PFSK-1 (cell line): ENCODE data around the gene AUNIP.

Source experiments
- FOXP2 ChIP-seq: optimal IDR thresholded peaks from 2 replicates; pipeline ENCODE3; 2011; ENCODE audit warnings: borderline replicate concordance, control low read depth, inconsistent platforms; ENCODE audit not compliant: insufficient read depth; ENCODE audit errors: extremely low read length, extremely low read depth
- POLR2AphosphoS5 ChIP-seq: IDR thresholded peaks from 2 replicates; pipeline ENCODE4 v1.6.1; 2012; ENCODE audit warnings: low read depth, mild to moderate bottlenecking, control low read depth, low read length, moderate library complexity
- REST ChIP-seq, 2 experiments: IDR thresholded peaks; 2 replicates each; pipeline versions ENCODE4 v1.6.1 to v1.8.0; 2011 to 2012; ENCODE audit warnings: low read depth in 2 of 2, low read length in 2 of 2, control low read depth in 1 of 2, inconsistent platforms in 1 of 2, mild to moderate bottlenecking in 1 of 2, moderate library complexity in 1 of 2; ENCODE audit not compliant: insufficient read depth in 1 of 2
- SIN3A ChIP-seq: IDR thresholded peaks from 2 replicates; pipeline ENCODE4 v1.6.1; 2012; ENCODE audit warnings: mild to moderate bottlenecking, low read length, moderate library complexity, borderline replicate concordance; ENCODE audit not compliant: insufficient read depth
- TAF1 ChIP-seq: IDR thresholded peaks from 2 replicates; pipeline ENCODE4 v1.6.1; 2012; ENCODE audit warnings: low read length, control low read depth, borderline replicate concordance; ENCODE audit not compliant: insufficient read depth

Gene AUNIP

GRCh38 chr1:25805863-25806225, 53.4 kb downstream of the AUNIP start:
- TF ChIP-seq FOXP2, result no peak
- no peak for TF ChIP-seq REST (IDR thresholded peaks at IDR 0.05; ENCODE audit: insufficient read depth in 1 of 2, low read depth in 2 of 2, low read length in 2 of 2)
- TF ChIP-seq POLR2AphosphoS5, result no peak
- TF ChIP-seq SIN3A, result no peak
- TF ChIP-seq TAF1, result no peak

GRCh38 chr1:25804964-25805862, 54.0 kb downstream of the AUNIP start:
- TF ChIP-seq TAF1 (no peak), SIN3A (no peak), FOXP2 (no peak), POLR2AphosphoS5 (no peak; the same call in 1 of the 2 replicates), REST (IDR thresholded peaks at IDR 0.05; ENCODE audit: insufficient read depth in 1 of 2, low read depth in 2 of 2, low read length in 2 of 2) (no peak)

GRCh38 chr1:25804244-25804963, 54.9 kb downstream of the AUNIP start:
- TF ChIP-seq TAF1, result no peak
- TF ChIP-seq REST (IDR thresholded peaks at IDR 0.05; ENCODE audit: insufficient read depth in 1 of 2, low read depth in 2 of 2, low read length in 2 of 2), result no peak
- no peak for TF ChIP-seq POLR2AphosphoS5
- no peak for TF ChIP-seq FOXP2
- TF ChIP-seq SIN3A, result no peak

- TF ChIP-seq TAF1 (no peak), POLR2AphosphoS5 (no peak)
These were observed 55.9 kb downstream of the AUNIP start for GRCh38 chr1:25803368-25803767.

- no peak for TF ChIP-seq FOXP2
- TF ChIP-seq REST (IDR thresholded peaks at IDR 0.05; ENCODE audit: insufficient read depth in 1 of 2, low read depth in 2 of 2, low read length in 2 of 2), result no peak
- no peak for TF ChIP-seq POLR2AphosphoS5
These were observed 56.3 kb downstream of the AUNIP start for GRCh38 chr1:25802915-25803314.
